Psoas muscle (tissue), 8 donors: ENCODE measurements around the gene SNX19. TPM values are rescaled to one million over a fixed set of nuclear protein-coding genes. Genes with fewer than 3 reads are reported as not detected.

Experiments
- ATAC-seq, 4 donors: fragments of 200-7000 bp; cut with Tn5 transposase; one replicate each; pipeline ENCODE4 v1.9.1; 2020; ENCODE audit warnings: moderate library complexity in 3 of 4, mild to moderate bottlenecking in 2 of 4
- DNase-seq, 2 donors: peaks; one replicate each; pipeline ENCODE4 v3.0.0-alpha.2; 2020
- H3K27ac ChIP-seq: fragments of 200-600 bp; one replicate; pipeline ENCODE4 v1.8.0; 2022
- H3K27me3 ChIP-seq, 3 donors: fragments of 200-600 bp in 1 of 3; one replicate each; pipeline versions ENCODE4 v1.6.1 to v1.8.0; 2013 to 2022; ENCODE audit warnings: low read length in 2 of 3, mild to moderate bottlenecking in 2 of 3, moderate library complexity in 1 of 3; ENCODE audit not compliant: insufficient read depth in 3 of 3
- H3K36me3 ChIP-seq, 2 donors: fragments of 200-600 bp in 1 of 2; one replicate each; pipeline versions ENCODE4 v1.6.1 to v1.8.0; 2013 to 2022; ENCODE audit warnings: low read depth in 1 of 2, mild to moderate bottlenecking in 1 of 2, moderate library complexity in 1 of 2; ENCODE audit not compliant: insufficient read depth in 1 of 2
- H3K4me1 ChIP-seq: fragments of 200-600 bp; one replicate; pipeline ENCODE4 v1.8.0; 2022
- H3K4me3 ChIP-seq: fragments of 200-600 bp; one replicate; pipeline ENCODE4 v1.8.0; 2022; ENCODE audit warnings: mild to moderate bottlenecking
- H3K9me3 ChIP-seq: fragments of 200-600 bp; one replicate; pipeline ENCODE4 v1.8.0; 2022
- WGBS, 3 donors: extraction: QIAGEN DNeasy Blood & Tissue Kit; methylation state at CpG; one replicate each; pipeline versions ENCODE4 v1.1.6 to v1.1.7; 2013; 5-methylcytosine and 5-hydroxymethylcytosine counted together
- intact Hi-C, 2 donors: fragments of 100-400 bp; cut with DNase I; formaldehyde crosslinking; loops; one replicate each; pipeline versions ENCODE4 v1.11.0 to v1.14.2; 2022
- polyA plus RNA-seq, 3 donors: library from polyadenylated mRNA; stranded (reverse); fragments of 200-250 nt; gene quantifications; one replicate each; pipeline ENCODE4 v1.2.3, GENCODE V29; 2013
- total RNA-seq, 4 donors: library from RNA; stranded (reverse); fragmentation: NEBNext Ultra II Directional in 2 of 4; extraction: Animal tissue kit (Norgen Biotek cat#: 25700) in 2 of 4; gene quantifications; one replicate each; pipeline versions ENCODE4 v1.2.1 to v1.2.4, GENCODE V29; 2021 to 2023
- TF ChIP-seq, protein P1 (sequence below): fragments of 200-600 bp; IDR thresholded peaks from one replicate; pipeline ENCODE4 v1.8.0; 2022; ENCODE audit warnings: antibody characterized with exemption
- donor health status: healthy with polysubstance abuse.
- donor health status: DM: no; HTN: no; CAD: no; lungs with moderate emphysema.
- donor health status: Bipolar disorder and iron deficiency.
- donor health status: healthy.
- donor health status: DM: yes; HTN: yes; CAD: no.
- donor health status: DM: no; HTN: no; CAD: no.
- donor health status: DM: no; HTN: no; CAD: no.
- donor health status: DM: yes; HTN: yes; CAD: no.

Gene SNX19
- total and polyA plus RNA-seq, 7 donors = 21.4 to 66.2 (median 36.0) TPM

DNA sequence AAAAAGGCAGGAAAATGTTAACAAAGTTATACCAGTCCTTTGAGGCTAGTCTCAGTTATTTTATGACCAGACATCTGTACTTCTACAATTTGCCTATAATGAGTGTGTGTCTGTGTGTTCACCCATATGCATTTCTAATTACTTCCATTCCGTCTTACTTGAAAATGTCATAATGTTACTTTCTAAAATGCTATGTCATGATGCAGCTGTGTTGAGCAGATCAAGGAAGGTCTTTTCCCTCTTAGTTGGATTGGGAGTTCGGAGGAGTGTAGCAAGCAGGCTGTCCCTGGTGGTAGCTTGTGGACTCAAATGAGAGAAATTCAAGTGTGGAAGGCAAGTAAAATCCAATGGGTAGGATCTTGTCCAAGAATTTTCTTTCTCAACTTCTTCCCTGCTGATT is 3.0 kb downstream of the SNX19 start:
- Histone ChIP-seq H3K9me3 (no peaks in the 10 kb centered on the region), H3K36me3 (peaks cover 9 to 63% of the 10 kb centered on the region in 2 donors), H3K27me3 (no peaks in the 10 kb centered on the region), H3K27ac (peak overlapping the region; percentile 36), H3K4me3 (no peak overlapping the region), H3K4me1 (peaks cover 52% of the 10 kb centered on the region)
- TF ChIP-seq, protein P1, sequence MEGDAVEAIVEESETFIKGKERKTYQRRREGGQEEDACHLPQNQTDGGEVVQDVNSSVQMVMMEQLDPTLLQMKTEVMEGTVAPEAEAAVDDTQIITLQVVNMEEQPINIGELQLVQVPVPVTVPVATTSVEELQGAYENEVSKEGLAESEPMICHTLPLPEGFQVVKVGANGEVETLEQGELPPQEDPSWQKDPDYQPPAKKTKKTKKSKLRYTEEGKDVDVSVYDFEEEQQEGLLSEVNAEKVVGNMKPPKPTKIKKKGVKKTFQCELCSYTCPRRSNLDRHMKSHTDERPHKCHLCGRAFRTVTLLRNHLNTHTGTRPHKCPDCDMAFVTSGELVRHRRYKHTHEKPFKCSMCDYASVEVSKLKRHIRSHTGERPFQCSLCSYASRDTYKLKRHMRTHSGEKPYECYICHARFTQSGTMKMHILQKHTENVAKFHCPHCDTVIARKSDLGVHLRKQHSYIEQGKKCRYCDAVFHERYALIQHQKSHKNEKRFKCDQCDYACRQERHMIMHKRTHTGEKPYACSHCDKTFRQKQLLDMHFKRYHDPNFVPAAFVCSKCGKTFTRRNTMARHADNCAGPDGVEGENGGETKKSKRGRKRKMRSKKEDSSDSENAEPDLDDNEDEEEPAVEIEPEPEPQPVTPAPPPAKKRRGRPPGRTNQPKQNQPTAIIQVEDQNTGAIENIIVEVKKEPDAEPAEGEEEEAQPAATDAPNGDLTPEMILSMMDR = no peak
- 63 to 84% (median 79%) methylated on average over 2 of the region's 2 CpGs for WGBS, 3 donors
- intact Hi-C loops = no loop called here
- DNase-seq = no peak
- no peak for ATAC-seq

DNA sequence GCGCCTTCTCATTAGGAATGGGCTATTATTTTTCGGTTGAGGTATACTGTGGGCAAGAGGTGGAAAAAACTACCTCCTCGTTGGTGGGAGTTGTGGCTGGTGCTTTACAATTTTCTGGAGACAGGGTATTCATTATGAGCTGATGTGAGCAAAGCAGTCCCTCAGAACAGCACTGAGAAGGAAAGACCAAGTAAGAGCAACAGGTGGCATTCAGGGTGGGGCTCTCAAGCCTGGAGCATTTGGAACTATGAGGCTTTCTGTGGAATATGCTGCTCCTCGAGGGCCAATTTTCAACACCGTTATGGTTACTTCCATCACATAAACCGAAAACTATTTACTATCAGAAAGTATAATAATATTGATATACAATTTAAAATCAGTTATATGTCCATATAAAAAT is 3.7 kb downstream of the SNX19 start:
- peak overlapping the region; percentile 36 for H3K27ac ChIP-seq

DNA sequence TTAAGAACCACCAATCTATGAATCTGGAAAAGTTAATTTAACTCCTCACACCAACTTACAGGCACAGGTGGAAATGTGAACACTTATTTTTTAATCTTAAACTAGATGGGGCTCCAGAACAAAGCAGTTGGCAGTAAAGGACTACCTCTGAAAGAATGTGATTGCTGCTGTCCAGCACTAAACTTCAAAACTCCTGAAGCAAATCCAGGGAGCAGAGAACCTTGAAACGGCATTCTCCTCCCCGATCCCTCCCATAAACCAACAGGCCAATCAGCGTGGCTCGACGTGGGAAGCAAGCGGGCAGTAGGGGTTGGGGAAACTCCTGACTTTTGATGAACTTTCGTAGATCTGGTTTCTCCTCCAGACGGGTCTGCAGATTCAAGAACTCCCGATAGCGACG is 5.0 kb downstream of the SNX19 start:
- peaks cover 47% of the 10 kb centered on the region for H3K4me1 ChIP-seq
- 86 to 90% (median 89%) methylated on average over 11 of the region's 11 CpGs for WGBS, 3 donors

More for the DNA sequence above, 3.7 kb downstream of the SNX19 start:
- no peak overlapping the region for H3K4me3 ChIP-seq
- TF ChIP-seq, protein P1 = no peak
- ATAC-seq (no peak), DNase-seq (no peak)
- H3K36me3 ChIP-seq = peaks cover 15 to 71% of the 10 kb centered on the region in 2 donors
- H3K4me1 ChIP-seq = peaks cover 52% of the 10 kb centered on the region
- WGBS, 3 donors = 68 to 84% (median 68%) methylated on average over 6 of the region's 6 CpGs
- no peaks in the 10 kb centered on the region for H3K27me3 ChIP-seq
- no peaks in the 10 kb centered on the region for H3K9me3 ChIP-seq
- intact Hi-C loops = no loop called here

DNA sequence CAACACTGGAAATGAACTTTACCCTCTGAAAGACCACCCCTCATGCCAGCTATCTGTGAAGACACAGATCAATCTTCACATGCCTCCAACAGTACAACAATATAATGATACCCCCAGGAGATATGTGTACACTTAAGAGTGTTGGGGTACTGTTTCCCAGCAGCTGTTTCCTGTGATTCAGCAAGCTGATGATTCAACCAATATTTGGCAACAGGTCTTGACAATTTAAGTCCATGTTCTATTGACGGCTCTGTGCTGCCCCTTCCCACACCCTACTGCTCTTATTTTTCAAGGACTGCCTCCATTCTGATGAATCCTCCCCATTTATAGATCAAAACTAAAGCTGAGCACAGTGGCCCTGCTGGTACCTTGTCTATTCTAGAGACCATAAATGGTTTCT is 6.6 kb downstream of the SNX19 start:
- TF ChIP-seq, protein P1 = no peak
- Histone ChIP-seq H3K27ac (peak overlapping the region; percentile 63), H3K4me1 (peaks cover 39% of the 10 kb centered on the region), H3K9me3 (no peaks in the 10 kb centered on the region), H3K4me3 (no peak overlapping the region), H3K27me3 (no peaks in the 10 kb centered on the region), H3K36me3 (peaks cover 30 to 100% of the 10 kb centered on the region in 2 donors)
- intact Hi-C loops = no loop called here
- DNase-seq = no peak
- ATAC-seq = peak in 3 of 4 donors; percentile 35 to 61 (median 59)
- WGBS, 3 donors = 31 to 43% (median 31%) methylated on average over 1 of the region's 1 CpG

More for the DNA sequence above, 5.0 kb downstream of the SNX19 start:
- ATAC-seq (no peak), DNase-seq (no peak)
- Histone ChIP-seq H3K4me3 (no peak overlapping the region), H3K9me3 (no peaks in the 10 kb centered on the region), H3K27ac (no peak overlapping the region), H3K27me3 (no peaks in the 10 kb centered on the region), H3K36me3 (peaks cover 19 to 83% of the 10 kb centered on the region in 2 donors)
- intact Hi-C loops = no loop called here
- TF ChIP-seq, protein P1 = no peak
